NT2/D1 (cell line): ENCODE measurements around the gene CEBPG.

Experiments used
- YY1 ChIP-seq: IDR thresholded peaks from 2 replicates; pipeline ENCODE4 v1.6.1; 2011; ENCODE audit not compliant: insufficient read length, insufficient read depth
- ZNF274 ChIP-seq: IDR thresholded peaks from 2 replicates; pipeline ENCODE4 v1.6.1; 2011; ENCODE audit warnings: mild to moderate bottlenecking, low read depth, low read length

DNA sequence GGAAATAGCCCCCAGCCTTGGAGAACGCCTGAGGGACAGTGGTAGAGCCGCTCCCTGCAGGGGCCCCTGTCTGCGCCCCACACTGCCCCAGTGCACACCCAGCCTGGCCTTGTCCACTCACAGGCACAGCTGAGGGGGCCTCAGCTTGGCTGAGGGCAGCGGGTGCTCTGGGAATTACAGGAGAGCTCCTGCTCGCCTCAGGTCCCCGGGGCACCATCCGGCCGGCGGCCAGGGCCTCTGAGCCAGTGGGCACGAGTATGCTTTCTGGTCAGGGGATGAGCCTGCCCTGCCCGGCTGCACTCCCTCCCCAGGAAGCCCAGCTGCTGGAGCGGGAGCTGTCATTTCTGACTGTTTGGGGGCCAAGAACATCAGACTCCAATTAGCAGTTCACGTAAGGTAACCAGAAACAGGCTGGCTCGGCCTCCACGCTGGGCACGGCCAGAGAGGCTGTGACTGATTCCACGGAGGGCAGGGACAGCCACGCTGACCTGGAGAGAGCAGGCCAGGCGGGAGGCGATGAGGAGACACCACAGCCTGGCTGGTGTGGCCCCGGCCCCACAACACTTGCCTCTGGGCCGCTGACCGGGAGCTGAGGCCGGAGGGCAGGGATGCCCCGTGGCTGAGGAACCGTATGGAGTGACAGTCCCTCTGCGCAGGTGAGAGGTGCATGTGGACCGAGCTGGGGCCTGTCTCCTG lies 15.4 kb downstream of the CEBPG start:
- TF ChIP-seq ZNF274 (no peak), YY1 (no peak)
